Neural cell (in vitro differentiated cells): Measurements from ENCODE around the gene TBC1D16.

Experiments
- CTCF ChIP-seq: fragments of 450-650 bp; IDR thresholded peaks from 2 replicates; pipeline ENCODE4 v1.5.1; 2014; ENCODE audit warnings: antibody characterized with exemption, mild to moderate bottlenecking, moderate library complexity; ENCODE audit not compliant: poor library complexity, severe bottlenecking
- EP300 ChIP-seq: fragments of 450-650 bp; conservative IDR thresholded peaks from 2 replicates; pipeline ENCODE4 v1.6.1; 2014; ENCODE audit warnings: antibody characterized with exemption, mild to moderate bottlenecking, moderate library complexity; ENCODE audit not compliant: poor library complexity, severe bottlenecking
- EZH2 ChIP-seq: fragments of 200-600, 300-800 bp; shearing (Covaris generic), sonication (generic); IDR thresholded peaks from 2 replicates; pipeline ENCODE4 v1.6.1; 2014; ENCODE audit warnings: antibody characterized with exemption, low read length, borderline replicate concordance, mild to moderate bottlenecking; ENCODE audit not compliant: insufficient read depth, poor library complexity, severe bottlenecking
- MXI1 ChIP-seq: fragments of 450-650 bp; conservative IDR thresholded peaks from 2 replicates; pipeline ENCODE4 v1.6.1; 2014; ENCODE audit warnings: antibody characterized with exemption, mild to moderate bottlenecking; ENCODE audit not compliant: poor library complexity, severe bottlenecking
- RAD21 ChIP-seq: fragments of 450-650 bp; conservative IDR thresholded peaks from 2 replicates; pipeline ENCODE4 v1.6.1; 2014; ENCODE audit warnings: antibody characterized with exemption, mild to moderate bottlenecking, moderate library complexity
- REST ChIP-seq: IDR thresholded peaks from 2 replicates; pipeline ENCODE4 v1.6.1; 2012; ENCODE audit warnings: borderline replicate concordance
- TAF1 ChIP-seq: IDR thresholded peaks from 2 replicates; pipeline ENCODE4 v1.6.1; 2012; ENCODE audit warnings: low read depth

GRCh38 chr17:80065478-80066170 lies 30.0 kb upstream of the TBC1D16 start:
- TF ChIP-seq CTCF (no peak), TAF1 (no peak), EZH2 (no peak), MXI1 (no peak), EP300 (no peak), REST (no peak), RAD21 (no peak)
